IPS-NIHi7 (cell line): ENCODE data around the gene EPB41L4A.

Source experiments
- DNase-seq: peaks from one replicate; pipeline ENCODE4 v3.0.0; 2012; ENCODE audit warnings: mixed read lengths; ENCODE audit errors: extremely low spot score

EPB41L4A gene

DNA sequence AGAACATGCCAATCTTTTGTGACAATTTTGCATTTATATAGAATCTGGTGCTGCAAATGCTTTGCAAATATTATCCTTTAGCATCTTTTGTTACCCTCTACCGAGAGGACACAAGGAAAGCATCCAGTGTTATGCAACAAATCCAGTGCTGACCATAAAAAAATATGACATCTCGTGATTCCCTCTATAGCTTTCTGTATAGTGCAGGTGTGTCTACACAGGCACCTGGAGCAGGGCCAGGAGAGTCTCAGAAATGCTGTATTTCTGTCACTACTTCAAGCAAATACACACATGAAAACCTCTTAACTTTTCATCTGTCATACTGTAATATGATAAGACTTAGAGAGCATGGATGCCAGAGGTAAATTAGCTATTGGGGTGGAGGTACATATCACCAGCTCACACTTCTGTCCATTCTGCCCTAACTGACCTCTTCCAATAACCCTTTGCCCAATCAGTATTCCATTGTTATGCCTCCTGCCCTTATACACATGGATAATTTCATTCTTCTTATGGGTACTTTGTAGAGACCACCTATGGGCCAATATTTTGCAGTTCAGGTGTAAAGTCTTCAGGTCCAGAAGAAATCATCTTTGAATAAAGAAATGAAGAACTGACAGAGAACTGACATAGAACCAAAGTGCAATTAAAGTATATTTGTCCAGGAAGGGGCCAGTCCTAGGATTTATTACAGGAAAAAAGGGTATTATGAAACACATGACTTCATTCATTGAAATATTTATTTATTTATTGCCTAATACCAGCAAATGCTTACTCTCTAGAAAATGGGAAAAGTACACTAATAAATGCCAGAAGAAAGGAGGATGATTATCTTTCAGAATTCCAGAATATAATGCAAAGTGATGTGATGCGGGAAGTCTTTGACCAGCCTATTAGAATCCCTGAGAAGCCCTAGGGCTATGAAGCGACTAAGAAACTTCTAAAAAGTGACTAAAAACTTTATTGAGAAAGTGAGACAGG lies 106.5 kb downstream of the EPB41L4A start:
- DNase-seq, result no peak

DNA sequence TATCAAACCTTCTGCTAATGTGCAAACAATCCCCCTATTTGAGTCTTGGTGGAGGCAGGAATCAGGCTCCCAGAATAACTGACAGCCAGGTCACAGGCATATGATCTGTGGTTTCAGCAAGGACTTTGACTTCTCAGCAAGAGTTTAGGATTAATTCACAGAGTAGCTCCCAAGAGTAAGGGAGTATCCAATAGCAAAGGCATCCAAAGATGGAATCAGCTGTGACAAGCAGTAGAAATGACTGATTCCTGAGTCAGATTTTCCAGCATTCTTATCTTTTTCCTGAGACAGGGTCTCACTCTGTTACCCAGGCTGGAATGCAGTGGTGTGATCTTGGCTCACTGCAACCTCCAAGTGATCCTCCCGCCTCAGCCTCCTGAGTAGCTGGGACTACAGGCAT lies 108.3 kb downstream of the EPB41L4A start:
- no peak for DNase-seq

DNA sequence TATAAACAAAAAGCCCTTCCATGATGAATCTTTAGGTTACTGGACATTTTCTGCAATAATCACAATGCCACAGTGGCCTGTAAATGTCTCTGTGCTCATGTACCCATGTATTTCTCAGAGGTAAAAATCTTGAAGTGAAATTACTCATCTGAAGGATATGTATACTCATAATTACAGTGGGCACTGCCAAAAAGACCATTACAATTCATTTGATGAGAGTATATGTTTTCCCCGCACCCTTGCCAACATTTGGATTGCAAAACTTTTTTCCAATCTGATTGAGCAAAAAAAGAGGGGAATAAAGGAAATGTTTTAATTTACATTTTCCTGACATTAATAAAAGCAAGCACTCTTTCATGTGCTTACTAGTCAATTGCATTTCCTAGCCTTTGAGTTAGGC lies 110.5 kb downstream of the EPB41L4A start:
- DNase-seq, result no peak

- DNase-seq, result no peak
Observed at GRCh38 chr5:112306956-112307355, 112.1 kb downstream of the EPB41L4A start.

GRCh38 chr5:112304743-112305142 lies 114.3 kb downstream of the EPB41L4A start:
- no peak for DNase-seq

DNA sequence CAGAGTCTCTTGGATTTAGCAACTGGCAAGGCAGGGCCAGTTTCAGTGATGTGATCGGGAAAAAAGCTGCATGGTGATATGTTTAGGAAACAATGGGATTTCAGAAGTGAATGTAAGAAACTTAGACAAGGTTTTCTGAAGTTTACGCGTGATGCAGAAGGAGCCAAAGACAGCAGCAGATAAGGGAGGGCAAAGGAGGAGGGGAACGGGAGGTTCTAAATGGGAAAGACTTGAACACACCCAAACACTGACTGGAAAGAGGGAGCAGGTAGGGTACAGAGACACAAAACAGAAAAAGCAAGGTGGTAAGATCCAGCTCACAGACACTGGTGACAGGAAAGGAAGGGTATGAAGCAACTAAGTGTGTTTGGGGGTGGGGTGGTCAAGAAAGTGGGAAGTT lies 115.4 kb downstream of the EPB41L4A start:
- no peak for DNase-seq

DNA sequence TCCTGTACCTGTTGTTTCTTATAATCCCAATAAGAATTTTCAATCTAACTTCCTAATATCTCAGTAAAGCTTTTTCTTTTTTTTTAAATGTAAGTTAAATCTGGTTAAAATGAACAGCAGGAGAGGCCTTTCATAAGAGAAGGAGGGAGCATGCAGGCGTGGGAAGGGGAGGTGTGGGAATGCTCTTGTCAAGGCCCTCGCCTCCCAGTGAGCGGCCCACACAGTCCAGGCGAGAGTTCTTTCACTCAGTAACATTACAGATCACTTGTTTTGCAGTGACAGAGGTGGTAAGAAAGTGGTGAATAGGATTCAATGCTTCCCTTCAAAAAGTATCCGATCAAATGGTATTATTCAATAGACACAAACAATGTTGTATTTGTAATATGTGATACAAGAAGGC lies 125.0 kb downstream of the EPB41L4A start:
- no peak for DNase-seq

DNA sequence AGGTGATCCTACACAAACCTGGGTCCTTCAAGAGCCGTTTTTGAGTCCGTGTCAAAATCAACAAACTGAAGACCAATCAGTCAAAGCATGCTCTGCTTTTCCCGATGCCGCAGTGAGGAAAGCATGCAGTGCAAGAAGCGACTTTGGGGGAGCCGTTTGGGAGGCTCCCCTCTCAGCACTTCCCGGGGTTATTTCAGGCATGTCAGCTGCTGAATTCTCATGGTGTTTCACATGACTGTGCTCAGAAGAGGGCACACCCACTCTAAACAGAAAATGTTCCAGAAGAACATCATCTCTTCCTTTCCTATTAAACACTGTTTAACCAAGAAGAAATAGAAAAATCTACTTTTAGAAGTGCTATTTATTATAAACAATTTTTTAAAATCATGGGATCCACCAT lies 125.5 kb downstream of the EPB41L4A start:
- DNase-seq, result no peak

GRCh38 chr5:112290691-112291090 lies 128.4 kb downstream of the EPB41L4A start:
- no peak for DNase-seq

DNA sequence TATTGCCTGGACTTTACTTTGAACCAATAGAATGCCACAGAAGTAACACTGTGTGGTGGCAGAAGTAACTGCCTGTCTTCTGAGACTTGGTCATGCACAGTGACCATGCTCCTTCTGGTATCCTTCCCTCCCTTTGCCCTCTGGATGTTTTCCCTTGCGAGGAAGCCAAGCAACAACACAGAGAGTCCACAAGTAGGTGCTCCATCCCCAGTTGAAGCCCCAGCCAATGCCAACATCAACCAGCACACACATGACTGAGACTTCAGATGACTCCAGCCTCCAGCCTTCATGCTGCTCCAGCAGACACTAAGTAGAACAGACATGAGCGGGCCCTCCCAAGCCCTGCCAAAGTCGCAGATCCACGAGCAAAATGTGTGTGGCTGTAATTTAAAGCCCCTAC lies 129.6 kb downstream of the EPB41L4A start:
- DNase-seq, result peak; percentile 57

GRCh38 chr5:112283943-112284929 lies 134.8 kb downstream of the EPB41L4A start:
- DNase-seq, result no peak

DNA sequence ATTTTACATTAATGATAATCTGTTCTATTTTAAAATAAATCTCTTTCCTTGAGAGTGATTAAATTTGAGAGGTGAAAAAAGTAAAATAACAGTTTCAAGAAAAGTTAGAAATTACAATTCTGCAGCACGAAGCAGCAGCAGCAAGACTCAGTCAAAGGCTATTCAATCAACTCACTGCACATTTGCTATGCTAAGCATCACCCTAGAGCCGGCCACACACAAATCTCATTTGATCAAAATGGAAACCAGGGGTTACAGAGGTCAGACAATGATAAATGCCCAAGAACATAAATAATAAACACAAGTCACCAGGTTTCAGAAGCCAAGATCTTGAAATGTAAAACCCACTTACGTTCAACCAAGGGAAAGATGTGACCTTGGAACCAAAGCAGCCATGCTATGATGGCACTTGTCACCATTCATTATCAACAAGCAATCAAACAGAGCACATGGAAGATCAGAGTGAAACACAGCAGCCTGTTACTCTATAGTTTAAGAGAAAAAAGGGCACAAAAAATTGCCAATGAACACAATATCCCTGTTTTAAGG lies 136.0 kb downstream of the EPB41L4A start:
- no peak for DNase-seq

DNA sequence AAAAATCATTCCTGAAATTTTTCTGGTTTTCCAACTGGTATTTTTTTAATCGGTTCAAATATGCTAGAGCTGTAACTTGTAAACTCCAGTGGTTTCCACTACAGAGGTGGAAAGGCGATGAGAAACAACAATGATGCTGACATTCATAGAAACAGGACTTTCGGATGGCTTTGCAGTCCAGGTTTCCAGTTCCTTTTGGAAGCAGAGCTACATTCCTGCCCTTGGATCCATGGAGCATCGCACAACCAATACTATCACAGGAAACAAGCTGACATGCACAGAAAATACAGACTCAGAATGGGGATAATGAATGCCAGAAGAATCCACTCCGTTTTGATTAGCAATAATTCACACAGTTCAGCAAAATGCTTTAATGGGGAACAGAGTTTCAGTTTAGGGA lies 140.0 kb downstream of the EPB41L4A start:
- no peak for DNase-seq

- peak; percentile 35 for DNase-seq
Observed at GRCh38 chr5:112276991-112277390, 142.1 kb downstream of the EPB41L4A start.

GRCh38 chr5:112275671-112276070 lies 143.4 kb downstream of the EPB41L4A start:
- no peak for DNase-seq

GRCh38 chr5:112270299-112271293 lies 148.5 kb downstream of the EPB41L4A start:
- DNase-seq, result no peak

DNA sequence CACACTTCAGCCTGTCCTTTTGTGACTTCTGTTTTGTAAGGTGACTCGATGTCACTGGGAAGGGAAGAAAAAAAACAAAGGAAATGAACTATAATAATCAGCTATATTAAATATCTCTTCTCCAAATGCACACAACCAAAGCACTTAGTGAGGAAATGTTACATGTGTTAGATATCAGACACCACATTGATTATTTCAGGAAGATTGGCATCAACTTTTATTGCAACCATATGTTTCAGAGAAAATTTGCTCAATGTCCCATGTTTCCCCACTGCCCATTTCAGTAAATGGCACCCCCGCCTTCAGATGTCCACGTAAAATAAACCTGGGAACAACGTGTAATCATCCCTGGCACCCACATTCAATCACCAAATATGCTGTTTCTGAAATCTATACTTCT lies 151.8 kb downstream of the EPB41L4A start:
- no peak for DNase-seq

DNA sequence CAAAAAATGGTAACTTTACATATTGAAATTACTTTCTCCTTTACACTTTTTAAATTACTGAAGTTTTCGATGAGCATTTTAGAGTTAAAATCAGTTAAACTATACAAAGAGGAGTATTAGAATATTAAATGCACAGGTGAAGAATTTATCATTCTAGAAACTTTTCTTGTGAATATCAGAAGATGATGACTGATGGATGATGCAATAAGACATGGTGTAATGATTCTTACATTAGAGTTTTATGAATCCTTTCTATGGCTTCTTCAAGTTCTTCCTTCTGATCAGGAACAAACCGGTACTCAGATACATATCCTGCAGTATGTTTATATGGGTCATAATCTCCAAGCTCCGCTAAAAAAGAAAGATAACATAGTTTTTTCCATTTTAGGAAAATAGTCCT lies 154.4 kb downstream of the EPB41L4A start:
- no peak for DNase-seq

DNA sequence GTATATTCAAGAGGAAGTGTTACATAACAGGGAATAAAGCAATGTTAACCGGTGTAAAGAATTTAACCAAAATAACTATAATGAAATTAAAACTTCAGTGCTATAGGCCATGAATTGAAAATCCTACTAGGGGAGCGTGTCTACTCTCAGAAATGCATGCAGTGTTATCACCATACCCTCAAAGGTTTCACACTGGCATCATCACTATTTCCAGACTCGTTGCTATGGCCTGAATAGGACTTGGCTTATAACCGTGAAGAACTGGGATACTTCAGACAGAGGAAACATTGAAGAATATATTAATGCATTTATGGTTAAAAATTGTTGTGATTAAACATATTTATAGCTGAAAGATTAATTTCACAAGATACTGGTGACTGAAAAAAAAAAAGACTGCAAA lies 154.9 kb downstream of the EPB41L4A start:
- no peak for DNase-seq

DNA sequence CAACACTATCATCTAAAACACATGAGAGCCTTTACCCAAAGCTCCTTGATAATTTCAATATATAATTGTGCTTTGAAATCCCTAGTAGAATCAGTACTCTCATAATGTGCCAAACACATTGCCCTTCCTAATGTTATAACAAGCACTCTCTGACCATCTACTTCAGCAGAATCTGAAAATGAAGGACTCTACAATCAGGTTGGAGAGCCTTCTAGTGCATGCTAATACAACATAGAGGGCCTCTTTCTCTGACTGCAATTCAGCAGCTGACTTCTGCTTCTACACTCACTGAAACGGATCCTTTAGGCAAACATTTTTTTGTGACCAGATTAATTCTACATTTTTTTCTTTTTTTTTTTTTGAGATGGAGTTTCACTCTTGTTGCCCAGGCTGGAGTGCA lies 155.6 kb downstream of the EPB41L4A start:
- no peak for DNase-seq

- DNase-seq, result no peak
Observed at GRCh38 chr5:112258571-112258970, 160.5 kb downstream of the EPB41L4A start.
